GM12872 (cell line): ENCODE results near the gene SAMD4A.

Experiments
- TF ChIP-seq, protein P1 (sequence below): IDR thresholded peaks from 3 replicates; pipeline ENCODE4 v1.5.1; 2011; ENCODE audit warnings: low read depth, mild to moderate bottlenecking, low read length, moderate library complexity; ENCODE audit not compliant: insufficient read depth

SAMD4A gene

DNA sequence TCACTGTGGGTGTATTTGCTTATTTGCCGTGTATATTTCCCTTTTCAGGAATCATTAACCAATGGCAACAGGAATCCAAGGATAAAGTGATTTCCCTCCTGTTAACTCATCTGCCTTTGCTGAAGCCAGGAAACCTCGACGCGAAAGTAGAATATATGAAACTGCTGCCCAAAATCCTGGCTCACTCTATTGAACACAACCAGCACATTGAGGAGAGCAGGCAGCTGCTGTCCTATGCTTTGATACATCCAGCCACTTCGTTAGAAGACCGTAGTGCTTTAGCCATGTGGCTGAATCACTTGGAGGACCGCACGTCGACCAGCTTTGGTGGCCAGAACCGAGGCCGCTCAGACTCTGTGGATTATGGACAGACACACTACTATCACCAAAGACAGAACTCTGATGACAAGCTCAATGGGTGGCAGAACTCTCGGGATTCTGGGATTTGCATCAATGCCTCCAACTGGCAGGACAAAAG, 135.1 kb downstream of the SAMD4A start:
- TF ChIP-seq, protein P1, sequence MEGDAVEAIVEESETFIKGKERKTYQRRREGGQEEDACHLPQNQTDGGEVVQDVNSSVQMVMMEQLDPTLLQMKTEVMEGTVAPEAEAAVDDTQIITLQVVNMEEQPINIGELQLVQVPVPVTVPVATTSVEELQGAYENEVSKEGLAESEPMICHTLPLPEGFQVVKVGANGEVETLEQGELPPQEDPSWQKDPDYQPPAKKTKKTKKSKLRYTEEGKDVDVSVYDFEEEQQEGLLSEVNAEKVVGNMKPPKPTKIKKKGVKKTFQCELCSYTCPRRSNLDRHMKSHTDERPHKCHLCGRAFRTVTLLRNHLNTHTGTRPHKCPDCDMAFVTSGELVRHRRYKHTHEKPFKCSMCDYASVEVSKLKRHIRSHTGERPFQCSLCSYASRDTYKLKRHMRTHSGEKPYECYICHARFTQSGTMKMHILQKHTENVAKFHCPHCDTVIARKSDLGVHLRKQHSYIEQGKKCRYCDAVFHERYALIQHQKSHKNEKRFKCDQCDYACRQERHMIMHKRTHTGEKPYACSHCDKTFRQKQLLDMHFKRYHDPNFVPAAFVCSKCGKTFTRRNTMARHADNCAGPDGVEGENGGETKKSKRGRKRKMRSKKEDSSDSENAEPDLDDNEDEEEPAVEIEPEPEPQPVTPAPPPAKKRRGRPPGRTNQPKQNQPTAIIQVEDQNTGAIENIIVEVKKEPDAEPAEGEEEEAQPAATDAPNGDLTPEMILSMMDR = no peak

DNA sequence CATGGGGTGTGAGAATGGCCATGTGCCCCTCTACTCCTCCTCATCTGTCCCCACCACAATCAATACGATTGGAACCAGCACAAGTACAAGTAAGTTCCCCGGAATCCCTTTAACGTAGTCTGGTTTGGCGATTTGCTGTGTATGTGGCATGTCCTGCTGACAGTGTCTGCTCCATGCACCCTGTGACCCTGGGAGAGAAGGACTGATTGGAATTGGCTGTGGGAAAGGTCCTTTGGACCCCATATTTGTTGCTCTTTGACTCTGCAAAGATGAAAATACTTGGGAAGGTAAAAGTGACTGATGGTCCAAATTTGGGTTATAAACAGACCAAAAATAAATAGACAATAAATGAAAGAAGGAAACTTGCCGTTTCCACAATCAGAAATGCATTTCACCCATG, 135.6 kb downstream of the SAMD4A start:
- TF ChIP-seq, protein P1 = no peak

DNA sequence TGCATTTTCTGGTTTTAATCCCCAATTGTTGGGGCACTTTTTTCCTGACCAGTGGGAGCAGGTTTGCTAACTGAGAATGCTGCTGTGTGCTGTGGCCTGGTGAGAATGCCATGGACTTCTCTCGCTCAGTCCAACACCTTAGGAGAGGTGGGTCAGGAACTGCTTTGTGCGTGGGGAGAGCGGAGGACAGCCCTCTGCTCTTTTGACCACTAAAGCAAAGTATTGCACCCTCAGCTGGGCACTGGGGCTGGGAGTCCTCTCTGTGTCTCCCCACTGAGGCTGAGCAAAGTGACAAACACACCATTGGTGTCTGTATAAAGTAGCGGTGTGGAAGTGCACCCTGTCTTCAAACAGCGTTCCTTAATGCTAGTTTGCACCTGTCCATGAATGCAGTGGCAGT, 136.2 kb downstream of the SAMD4A start:
- TF ChIP-seq, protein P1 = no peak

DNA sequence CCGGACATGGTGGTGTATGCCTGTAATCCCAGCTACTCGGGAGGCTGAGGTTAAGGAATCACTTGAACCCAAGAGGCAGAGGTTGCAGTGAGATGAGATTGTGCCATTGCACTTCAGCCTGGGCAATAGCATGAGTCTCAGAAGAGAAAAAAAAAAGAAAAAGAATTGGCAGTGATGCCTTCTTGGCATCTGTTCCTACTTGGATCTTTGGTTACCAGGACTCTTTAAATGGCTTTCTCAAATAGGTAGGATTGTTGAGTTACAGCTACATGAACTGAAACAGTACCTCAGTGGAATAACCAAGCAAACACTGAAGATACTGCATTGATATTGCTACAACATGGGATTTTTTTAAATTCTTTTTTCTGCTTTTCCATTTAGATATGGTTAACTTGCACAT, 136.8 kb downstream of the SAMD4A start:
- TF ChIP-seq, protein P1 = no peak

DNA sequence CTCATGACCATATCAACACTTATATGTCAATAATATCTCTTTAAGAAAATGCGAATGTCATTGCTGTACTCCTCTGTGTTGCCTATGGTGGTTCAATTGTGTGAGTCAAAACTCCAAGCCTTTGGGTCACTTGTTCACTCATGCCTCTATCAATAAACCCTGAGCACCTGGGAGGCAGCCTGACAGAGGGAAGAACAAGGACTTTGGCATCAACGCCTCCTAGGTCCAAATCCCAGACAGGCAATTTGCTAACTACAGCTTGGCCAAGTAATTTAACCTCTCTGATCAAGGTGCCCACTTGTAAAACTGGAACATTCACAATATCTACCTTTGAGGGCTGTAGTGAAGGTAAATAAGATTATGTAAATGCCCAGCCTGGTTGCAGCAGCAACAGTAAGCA, 137.8 kb downstream of the SAMD4A start:
- TF ChIP-seq, protein P1 = no peak

DNA sequence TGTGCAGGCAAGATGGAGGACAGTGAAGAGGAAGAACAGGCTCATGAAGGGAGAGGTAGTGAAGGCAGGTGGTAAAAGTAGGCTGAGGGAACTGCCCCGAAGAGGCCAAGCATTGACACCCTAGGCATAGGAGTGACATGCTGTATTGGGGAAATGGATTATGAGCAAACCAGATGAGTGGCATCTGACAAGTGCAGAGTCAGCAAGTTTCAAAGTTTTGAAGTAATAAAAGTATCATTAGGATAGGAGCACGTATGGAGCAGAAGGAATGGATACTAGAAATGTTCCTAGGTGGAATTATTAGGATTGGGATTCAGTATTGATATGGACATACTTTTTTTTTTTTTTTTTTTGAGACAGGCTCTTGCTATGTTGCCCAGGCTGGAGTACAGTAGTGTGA, 139.8 kb downstream of the SAMD4A start:
- TF ChIP-seq, protein P1 = no peak

DNA sequence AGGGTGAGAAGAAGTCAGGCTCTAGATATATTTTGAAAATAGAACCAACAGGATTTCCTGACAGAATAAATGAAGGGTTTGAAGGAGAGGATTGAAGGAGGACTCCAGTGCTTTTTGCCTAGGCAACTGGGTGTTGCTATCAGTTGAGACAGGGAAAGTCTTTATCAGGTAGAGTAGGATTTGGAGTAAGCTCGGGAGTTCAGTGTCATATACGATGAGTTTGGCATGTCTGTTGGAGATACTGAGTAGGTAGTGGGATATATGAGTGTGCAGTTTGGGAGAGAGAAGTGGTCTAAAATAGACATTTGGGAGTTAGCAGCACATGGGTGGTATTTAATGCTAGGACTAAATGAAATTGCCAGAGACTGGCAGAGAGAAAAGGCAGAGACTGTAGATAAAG, 141.2 kb downstream of the SAMD4A start:
- TF ChIP-seq, protein P1 = no peak

DNA sequence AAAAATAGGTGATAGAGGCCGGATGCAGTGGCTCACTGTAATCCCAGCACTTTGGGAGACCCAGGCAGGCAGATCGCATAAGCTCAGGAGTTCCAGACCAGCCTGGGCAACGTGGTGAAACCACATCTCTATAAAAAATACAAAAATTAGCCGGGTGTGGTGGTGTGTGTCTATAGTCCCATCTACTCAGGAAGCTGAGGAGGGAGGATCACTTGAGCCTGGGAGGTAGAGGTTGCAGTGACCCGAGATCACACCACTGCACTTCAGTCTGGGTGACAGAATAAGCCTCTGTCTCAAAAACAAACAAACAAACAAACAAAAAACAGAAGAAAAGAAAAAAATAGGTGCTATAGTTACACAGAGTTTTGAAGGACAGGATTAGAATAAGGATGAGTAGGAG, 142.1 kb downstream of the SAMD4A start:
- TF ChIP-seq, protein P1 = no peak
